ENCODE measurements around the gene CPED1.
"Not testable (repeated sequence)": the region's sequence is repeated elsewhere in the genome, so short reads cannot be mapped to it uniquely, and the experiment has no call there.

CPED1 gene

DNA sequence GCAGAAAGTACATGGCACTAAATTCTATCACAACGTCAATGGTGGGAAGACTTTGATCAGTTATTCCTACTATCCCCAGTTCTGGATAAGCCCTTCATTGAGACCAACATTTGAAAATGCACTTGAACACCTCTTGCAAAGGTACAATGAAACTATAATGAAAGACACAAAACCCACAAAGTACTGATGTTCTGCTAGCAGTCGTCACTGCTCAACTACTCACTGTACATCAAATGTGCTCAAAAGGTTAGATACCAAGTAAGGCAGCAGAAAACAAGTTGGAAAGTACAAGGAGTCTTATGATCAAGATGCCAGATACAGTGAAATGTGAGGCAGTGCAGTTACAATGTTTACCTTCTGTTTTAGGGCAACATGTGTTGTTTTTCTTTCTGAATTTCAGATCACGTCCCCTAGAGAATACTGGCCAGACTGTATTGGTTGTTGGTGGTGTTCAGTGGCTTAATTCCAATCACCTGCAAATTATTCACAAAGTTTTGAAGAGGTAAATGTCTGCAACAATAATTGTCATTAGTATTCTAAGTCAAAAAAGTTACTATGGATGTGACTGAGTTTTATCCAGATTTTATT, 277.9 kb downstream of the CPED1 start:
- FAIRE-seq = no peak

DNA sequence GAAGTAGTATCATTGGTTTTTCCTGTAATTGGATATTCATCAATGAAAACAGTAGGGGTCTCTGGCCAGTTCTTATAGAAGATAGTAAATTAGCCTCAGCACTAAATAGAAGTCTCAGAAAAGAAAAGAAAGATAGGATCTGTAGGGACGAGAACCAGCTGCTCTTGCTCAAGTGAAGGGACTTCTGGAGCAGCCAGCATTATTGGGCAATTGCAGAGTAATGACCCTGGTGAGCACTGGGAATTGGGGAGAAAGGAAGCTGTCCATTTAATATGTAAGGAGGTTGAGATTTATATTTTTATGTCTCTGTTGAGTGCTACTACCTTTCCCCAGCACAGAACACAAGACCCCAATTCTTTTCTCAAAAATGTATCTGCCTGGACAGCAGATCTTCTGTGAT, 279.1 kb downstream of the CPED1 start:
- FAIRE-seq = no peak

DNA sequence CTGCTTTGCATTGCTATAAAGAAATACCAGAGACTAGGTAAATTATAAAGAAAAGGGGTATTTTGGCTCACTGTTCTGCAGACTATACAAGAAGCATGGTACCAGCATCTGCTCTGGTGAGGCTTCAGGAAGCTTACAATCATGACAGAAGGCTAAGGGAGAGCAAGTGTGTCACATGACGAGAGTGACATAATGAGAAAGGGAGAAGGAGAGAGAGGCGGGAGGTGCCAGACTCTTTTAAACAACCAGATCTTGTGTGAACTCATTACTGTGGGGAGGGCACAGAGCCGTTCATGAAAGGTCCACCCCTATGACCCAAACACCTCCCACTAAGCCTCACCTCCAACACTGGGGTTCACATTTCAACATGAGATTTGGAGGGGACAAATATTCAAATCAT, 281.3 kb downstream of the CPED1 start:
- no peak for FAIRE-seq

DNA sequence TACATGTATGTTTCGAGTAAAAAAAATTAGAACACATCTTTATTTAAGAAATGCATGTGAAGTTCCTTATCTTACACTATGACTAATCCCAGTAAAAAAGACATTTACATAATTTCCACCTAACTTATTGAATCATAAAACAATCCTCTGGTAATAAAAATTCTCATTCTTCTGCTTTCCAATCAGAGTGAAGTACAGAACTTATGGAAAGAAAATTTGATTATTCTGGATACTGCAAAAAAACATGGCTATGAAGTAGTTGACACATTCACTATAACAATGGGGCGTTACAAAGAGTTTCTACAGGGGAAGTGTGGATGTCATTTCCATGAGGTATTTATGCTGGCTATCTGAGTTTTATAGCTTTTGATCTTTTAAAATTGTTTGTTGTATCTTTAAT, 282.6 kb downstream of the CPED1 start:
- no peak for FAIRE-seq

DNA sequence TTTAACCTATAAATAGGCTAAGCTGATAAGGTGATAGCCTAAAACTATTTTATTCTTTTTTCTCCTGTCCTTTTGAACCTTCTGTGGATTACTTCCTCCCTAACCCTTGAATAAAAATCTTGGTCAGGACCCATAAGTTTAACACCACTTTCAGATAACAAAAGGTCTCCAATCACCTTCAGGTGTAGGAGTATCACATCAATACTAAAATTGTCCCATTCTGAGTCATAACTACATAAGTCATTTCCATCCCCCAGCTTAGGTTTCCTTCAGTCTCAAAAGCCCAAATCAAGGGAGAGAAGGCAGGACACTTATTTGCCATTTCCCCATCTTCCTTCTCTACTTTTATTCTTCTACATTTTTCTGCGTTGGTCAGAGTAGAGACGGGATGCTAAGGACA, 283.4 kb downstream of the CPED1 start:
- FAIRE-seq = no peak

DNA sequence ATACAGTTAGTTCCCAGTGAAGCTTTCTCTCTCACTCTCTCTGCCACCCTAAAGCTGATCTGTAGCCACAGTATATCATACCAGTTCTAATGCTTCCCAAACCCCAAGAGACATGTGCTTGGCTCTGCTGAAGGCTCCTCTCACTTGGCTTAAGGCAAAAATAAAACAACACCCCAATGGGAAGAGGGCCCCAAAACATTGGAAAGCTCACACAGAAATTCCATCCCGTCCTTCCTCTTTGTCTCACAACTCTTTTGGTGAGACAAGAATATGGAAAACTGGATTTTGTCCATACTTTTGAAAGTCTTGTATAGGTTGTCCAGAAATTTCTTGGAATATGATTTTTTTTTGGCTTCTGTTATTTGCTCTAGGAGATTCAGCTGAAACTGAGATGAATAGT, 284.2 kb downstream of the CPED1 start:
- FAIRE-seq = no peak

DNA sequence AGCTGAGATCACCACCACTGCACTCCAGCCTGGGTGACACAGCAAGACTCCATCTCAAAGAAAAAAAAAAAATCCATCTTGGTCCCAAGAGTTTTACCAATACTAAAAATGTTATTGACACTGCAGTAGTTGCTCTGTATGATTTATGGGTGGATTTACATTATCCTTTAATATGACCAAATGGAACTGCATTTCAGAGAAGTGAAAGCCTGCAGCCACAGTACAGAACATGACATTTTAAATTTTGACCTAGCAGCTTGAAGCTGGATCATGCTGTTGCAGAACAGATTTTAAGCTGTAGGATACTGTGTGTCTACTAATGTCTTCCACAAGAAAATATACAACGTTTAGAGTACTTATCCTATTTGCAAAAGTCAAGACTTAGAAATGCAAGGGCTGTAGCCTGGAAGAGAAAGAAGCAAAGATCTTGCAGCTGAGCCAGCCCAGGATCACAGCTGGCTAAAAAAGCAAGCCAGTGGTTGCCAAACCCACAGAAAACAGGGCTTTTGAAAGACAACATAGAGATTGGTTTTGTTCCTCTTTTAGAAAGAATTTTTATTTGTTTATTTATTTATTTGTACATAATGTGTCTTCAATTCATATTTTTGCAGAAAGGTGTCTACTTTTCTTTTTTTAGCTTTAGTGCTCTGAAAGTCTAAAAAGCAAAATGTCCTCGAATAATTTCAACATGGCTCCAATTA, 285.1 kb downstream of the CPED1 start:
- FAIRE-seq = no peak

DNA sequence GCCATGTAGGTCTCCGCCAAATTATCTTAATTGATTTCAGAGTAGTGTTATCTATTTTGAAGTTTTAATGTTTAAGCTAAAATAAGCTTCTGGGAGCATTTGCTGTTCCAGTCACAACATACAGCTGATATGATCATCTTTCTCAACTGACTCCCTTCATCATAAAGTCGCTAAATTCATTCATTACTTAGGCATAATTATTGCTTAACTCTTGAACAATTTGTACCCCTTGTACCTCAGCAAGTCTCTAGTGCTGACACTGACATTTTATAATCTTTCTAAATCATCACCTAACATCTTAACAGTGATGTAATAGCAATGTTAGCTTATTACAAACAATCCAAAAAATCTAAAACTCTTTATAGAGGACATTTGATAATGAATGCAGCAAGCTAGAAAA, 286.0 kb downstream of the CPED1 start:
- no peak for FAIRE-seq

DNA sequence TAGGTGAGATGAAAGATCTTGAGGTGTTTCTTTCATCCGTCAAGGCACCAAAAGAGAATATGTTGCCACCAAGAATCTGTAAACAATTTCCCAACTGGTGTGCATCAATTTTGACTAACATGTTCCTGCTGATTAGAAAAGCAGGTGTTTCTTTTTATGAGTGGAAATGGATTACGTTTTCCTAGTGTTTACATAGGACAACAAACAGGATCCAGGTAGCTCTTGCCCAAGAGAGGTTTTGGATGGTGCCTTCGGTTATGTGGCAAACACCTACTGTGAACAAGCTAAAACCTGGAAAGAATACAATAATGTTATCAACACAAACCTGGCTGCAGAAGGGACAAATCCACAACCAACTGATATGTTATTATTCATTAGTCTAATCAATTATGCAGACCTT, 286.7 kb downstream of the CPED1 start:
- FAIRE-seq = no peak

DNA sequence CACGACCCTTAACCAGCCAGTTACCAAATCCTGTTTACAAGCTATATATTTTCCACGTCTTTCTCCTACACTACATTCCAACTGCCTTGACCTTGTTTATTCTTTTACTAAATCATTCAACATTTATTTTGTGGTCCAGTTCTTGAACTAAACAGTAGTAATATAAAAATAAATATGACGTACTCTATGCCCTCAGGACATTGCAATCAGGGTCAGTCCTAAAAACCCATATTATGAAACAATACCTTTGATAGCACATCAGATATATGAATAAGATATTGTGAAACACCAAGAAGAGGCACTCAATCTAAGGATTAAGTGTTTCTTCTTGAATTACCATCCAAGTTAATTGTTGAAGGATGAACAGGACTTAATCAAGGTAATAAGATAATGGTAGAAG, 287.8 kb downstream of the CPED1 start:
- no peak for FAIRE-seq

DNA sequence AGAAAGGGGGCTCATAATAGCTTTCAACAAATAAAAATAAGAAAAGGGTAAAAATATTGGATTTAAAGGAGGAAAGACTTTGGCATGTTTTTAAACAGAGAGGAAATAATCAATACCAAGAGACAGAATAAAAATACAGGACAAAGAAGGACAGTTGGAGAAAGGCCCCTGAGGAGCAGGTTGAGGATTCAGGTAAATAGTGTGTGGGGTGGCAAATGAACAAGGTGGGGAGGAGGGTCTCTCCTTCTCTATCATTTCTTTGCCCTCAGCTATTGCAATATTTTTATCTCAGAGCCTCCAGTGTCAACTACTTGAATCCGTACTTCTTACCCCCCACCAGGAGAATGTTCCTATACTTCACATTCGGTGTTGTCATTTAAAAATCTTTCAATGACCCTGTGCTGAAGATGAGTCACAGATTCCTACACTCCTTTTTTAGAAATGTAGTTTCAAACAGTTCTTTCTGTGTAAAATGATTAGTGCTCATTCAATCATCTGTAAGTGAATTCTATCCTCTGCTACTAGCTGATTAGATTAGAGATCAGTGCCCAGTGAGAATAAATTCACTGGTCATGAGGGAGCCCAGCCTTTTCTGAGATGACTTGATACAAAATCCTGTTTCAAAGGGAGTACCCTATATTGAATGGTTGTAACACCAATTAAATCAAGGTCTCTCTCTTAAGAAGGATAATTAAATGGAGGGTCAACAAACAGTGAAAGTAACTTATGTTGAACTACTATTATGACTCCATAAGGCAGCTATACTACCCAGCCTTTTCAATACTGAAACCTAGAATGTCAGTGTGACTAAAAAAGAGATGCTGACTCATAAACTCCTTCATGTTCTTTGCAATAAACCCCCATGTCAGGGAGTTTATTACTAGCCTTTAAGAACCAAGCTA, 289.9 kb downstream of the CPED1 start:
- no peak for FAIRE-seq

DNA sequence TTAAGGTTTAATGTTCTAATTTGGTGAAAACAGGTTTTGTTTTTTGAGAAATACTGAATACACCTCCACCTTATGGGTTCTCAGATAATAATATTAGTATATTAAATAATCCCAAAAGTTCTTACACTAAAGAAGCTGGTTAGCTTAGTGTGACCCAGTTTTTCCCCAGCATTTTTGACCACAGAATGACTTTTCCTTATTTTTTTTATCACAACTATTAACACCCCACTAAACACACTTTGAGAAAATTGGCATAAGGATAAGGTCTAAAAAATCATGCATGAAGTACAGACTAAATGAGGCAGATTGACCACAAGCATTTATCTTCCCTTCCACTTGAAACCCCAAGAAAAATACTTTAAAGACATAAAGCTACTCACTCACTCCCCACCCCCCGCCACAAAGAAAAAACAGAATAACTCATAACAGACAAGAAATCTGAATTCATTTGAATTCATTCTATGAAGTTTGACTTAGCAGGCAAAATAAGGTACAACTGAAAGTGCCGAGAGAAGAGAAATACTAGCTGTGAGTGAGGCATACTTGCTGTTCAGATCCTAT, 290.6 kb downstream of the CPED1 start:
- no peak for FAIRE-seq

DNA sequence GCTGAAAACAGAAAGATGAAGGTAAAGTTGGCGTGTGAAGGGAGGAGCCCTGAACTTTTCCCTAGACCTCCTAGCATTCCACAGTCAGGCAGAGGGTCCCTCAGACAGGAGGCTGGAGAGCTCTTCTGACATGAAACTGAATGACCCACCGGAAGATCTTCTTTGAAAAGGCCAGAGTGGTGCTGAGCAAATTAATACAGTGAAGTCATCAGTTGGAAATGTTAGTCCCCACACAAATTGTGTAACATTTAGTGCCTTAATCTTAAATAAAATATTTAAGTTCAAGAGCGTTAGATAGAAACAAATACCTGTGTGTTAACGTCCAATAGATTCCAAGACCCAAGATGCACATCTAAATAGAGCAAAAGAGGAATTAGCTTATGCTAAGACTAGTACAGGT, 291.3 kb downstream of the CPED1 start:
- FAIRE-seq = no peak

DNA sequence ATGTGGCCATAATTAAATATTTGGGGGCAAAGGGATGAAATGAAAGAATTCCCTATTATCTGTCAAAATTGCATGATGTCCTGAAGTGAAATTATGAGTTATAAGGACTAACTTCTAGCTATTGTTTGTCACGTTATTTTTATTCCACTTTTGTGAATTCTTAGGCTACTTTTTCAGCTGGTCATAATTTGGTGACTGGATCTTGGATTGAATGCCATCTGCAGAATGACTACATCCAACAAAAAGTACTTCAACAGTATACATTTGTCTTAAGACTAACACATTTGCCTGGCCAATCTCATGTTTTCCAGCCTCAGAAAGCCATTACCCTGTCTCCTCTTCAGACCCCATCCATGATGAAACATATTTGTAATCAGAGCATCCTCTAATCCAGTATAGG, 292.1 kb downstream of the CPED1 start:
- no peak for FAIRE-seq

DNA sequence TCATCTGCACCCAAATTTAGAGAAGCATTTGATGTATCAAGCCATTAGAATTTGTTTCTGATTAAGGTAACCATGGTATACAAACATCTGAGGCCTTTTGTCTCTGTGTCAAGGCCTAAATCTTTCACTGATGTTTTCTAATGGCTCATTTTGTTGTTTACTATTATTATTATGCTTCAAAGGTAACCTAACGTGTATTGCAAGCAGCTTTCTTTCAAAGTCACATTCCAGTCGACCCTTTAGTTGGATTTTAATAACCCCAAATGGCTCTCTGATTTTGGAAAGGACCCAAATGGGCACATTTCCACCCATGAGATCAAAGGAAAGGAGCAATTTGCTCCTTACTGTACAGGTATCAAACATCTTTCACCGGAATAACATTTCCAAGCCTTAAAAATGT, 293.6 kb downstream of the CPED1 start:
- FAIRE-seq = no peak

DNA sequence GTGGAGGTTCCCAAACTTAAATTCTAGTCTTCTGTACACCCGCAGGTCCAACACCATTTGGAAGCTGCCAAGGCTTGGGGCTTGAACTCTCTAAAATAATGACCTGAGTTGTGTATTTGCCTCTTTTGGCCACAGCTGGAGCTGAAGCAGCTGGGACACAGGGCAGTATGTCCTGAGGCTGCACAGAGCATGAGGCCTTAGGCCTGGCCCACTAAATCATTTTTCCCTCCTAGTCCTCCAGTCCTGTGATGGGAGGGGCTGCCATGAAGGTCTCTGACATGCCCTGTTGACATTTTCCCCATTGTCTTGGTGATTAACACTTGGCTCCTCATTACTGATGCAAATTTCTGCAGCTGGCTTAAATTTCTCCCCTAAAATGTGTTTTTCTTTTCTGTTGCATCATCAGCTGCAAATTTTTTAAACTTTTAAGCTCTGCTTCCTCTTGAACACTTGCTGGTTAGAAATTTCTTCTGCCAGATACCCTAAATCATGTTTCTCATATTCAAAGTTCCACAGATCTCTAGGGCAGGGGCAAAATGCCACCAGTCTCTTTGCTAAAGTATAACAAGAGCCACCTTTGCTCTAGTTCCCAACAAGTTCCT, 296.7 kb downstream of the CPED1 start:
- FAIRE-seq = no peak

DNA sequence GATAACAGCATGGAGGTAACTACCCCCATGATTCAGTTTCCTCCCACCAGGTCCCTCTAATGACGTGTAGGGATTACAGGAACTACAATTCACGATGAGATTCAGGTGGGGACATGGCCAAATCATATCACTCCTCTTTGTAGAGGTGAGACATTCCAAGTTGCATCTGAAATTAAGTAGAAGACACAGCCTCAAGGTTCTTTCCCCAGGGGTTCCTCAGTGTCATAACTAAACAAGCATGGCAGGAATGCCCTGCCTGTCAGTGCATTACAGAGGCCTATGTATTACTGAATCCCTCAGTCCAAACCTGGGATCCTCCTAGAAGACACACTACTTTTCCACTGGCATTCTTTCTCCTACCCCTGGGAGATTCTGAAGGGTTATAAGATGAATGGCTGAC, 297.7 kb downstream of the CPED1 start:
- FAIRE-seq = no peak

DNA sequence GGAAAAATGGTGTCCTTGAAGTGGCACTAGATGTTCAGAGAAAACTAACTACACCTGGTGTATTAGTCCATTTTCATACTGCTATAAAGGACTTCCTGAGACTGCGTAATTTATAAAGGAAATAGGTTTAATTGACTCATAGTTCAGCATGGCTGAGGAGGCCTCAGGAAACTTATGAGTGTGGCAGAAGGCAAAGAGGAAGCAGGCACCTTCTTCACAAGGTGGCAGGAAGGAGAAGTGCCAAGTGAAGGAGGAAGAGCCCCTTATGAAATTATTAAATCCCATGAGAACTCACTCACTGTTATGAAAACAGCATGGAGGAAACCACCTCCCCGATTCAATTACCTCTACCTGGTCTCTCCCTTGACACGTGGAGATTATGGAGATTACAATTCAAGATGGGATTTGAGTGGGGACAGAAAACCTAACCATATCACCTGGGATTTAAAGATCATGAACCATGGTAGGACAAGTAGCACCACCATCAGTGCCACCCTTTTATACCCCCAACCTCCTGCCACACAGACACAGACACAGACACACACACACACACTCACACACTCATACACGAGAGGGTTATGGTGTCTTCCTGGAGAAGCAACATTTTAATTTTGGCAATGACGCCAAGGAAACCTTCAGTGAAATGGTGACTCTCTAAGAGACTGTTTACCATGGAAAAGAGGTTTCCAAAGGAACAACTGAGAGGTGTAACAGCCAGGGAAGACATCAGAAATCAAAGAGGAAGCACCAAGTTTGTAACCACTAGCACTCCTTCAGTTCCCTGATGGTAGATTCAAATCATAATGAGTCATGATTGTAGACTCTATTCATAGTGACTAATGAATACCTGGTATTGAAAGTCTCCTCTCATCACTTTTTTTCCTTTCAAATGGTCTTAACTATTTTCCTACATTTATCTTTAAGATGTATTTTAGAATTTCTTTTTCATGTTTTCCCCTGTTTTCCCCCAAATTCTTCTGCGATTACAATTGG, 298.5 kb downstream of the CPED1 start:
- FAIRE-seq = no peak

DNA sequence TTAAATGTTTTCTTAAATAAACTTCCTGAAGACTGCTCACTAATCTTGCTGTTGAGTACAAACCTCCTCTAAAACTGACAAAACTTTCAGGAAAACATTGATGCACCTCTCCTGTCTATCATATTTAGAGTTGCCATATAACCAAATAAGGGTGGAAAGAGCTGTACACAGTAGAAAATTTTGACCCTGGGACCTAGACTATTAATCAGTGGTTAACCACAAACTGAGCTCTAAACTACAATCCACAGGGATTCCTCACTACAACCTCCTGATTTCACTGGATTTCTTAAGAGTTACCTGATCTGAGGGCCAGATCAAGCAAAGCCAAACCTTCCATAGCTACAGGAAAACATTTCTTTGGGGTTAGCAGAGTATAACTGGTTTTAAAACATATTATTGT, 300.4 kb downstream of the CPED1 start:
- no peak for FAIRE-seq

DNA sequence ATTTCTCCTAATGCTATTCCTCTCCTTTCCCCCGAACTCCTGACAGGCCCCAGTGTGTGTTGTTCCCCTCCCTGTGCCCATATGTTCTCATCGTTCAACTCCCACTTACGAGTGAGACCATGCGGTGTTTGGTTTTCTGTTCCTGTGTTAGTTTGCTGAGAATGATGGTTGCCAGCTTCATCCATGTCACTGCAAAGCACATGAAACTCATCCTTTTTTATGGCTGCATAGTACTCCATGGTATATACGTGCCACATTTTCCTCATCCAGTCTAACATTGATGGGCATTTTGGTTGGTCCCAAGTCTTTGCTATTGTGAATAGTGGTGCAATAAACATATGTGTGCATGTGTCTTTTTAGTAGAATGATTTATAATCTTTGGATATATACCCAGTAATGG, 301.4 kb downstream of the CPED1 start:
- FAIRE-seq = not testable (repeated sequence)

DNA sequence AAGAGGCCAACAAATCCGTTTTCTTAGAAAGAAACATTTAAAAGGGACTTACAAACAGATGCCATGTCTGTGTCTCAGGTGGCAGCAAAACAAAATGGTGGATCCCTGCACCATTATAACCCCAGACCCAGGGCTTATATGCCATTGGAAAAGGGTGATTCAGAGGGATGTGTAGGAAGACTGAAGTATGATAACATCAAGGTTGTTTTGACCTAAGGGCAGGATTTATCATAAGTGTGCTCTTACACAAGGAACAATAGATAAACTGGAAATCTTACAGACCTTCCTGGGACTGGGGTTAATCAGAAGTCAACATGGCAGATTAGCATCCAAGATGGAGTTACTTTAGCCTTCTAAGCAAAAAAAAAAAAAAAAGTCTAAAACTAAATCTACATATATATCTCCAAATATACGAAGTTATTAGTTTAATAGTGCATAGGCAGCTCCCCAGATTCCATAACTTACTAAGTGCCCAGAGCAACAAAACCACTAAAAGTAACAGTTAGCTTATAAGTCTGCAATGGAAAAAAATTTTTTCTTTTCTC, 306.0 kb downstream of the CPED1 start:
- no peak for FAIRE-seq

DNA sequence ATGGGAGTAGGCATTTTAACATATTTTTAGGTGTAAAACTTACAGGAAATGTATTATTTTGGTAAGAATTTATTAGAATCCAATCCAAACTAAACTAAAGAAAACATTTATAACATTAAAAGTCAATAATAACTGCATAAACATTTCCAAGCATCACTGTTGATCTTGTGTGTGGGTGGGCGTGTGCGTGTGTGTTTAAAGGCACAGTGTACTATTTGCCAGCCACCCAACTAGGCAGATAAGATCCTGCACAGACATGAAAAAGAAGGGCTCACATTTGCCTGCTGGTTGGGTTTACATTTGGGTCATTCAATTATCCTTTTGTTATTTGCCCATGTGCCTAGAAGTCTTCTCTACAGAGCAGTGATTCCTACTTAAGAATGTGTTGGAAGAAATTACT, 309.3 kb downstream of the CPED1 start:
- FAIRE-seq = no peak
